GM19468 (cell line): Measurements from ENCODE around the gene ASIC4.

Source experiments
- ATAC-seq: cut with Tn5 transposase; IDR thresholded peaks from one replicate; pipeline ENCODE4 v1.9.1; 2021; ENCODE audit warnings: mild to moderate bottlenecking, moderate library complexity, moderate number of reproducible peaks; ENCODE audit not compliant: unreplicated experiment; ENCODE audit errors: extremely low read depth

The ASIC4 gene

DNA sequence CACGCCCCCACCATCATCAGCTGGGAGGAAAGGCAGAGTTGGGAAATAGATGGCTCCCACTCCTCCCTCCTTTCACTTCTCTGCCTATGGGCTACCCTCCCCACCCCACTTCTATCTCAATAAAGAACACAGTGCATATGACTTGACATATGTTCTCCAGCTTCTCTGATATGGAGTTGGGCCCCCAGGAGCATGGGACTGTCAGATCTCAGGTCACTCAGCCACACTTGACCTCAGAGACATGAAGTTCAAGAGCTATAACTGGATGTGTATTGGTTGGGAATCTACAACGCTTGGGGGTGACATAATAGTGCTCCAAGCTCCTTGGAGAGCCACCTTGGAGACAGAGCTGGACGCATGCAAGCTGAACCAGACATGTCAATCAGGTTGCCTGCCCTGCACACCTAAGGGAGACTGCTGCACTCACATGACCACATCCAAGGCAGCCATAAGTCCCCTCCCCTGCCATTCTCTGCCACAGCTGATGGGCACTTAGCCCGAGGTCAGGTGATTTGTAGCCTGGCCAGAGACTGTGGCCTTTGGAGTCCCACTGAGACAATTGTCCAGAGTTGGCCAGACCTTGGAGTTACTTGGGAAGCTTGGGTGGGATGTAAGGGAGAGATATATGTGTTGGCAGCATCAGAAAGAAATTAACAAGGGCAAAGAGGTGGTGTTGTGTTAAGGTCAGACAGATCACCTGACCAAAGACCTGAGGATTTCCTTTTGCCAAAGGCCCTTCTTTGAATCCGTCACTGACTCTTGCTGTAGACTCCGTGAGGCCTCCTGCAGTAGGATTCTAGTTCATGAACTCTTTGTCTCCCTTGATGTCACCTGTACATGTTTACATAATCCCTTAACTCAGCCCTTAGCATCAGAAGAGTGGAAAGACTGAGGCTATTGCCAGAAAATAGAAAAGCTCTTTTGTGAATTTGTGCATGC lies 61.6 kb downstream of the ASIC4 start:
- no peak for ATAC-seq

GRCh38 chr2:219576505-219577388 lies 62.5 kb downstream of the ASIC4 start:
- ATAC-seq = no peak

GRCh38 chr2:219578811-219579613 lies 64.7 kb downstream of the ASIC4 start:
- ATAC-seq = no peak

DNA sequence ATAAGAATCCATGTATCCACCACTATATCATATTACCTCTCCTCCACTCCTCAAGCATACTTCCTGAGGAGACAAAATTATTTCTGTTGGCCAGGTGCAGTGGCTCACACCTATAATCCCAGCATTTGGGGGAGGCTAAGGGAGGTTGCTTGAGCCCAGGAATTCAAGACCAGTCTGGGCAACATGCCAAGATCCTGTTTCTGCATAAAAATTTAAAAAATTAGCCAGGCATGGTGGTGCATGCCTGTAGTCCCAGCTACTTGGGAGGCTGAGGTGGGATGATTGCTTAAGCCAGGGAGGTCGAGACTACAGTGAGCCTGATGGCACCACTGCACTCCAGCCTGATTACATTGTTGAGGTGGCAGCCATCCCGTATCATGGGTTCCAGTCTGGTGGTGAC lies 67.1 kb downstream of the ASIC4 start:
- no peak for ATAC-seq
